ENCODE measurements around the gene INS.

The INS gene

DNA sequence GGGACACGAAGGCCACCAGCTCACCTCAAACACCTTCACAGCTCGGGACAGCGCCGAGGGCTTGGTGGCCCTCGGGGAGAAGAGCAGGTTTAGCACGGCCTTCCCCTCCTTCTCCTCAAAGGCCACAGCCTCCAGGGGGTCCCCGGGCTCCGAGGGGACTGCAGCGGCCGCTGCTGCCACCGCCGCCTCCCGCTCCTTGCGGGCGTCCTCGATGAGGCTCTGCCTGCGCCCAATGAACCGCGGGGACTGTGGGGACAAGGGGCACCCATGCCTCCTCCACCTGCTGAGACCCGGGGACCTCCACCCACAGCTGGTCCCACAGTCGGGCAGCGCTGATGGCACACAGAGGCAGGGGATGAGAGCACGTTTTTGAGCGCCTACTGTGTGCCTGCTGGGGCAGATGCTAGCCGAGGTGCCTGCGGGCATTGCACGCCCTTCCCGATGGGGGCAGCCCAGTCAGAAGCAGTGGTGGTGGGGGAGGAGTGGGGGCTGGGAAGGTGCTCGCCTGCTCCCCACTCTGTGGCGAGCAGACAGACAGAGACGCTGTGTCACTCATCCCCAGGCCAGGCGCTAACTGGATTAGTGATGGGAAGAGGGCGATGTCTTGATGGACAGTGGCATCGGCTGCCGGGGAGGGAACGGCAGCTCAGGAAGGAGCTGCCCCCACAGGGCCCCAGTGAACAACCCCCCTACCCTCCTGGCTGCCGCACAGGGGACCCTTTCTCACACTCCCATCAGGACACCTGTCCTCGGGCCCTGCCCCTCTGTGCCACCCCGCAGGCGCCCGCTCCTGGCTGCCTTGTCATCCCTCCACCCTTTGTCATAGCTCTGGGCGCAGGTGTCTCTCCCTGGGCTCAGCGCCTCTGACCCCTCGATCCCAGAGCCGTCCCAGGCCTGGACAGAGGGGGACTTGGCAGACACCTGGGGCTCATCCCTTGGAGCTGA, 8.9 kb upstream of the INS start:
- Histone ChIP-seq H4K20me1 (ENCODE audit: control insufficient read depth, insufficient read depth, low read depth, low read length) (no peaks in the 10 kb centered on the region), H3K4me2 (ENCODE audit: low read length) (no peak overlapping the region), H3K4me1 (ENCODE audit: control insufficient read depth, low read length) (no peaks in the 10 kb centered on the region), H3K9me2 (replicated peaks; ENCODE audit: control insufficient read depth, low read length) (no peaks in the 10 kb centered on the region), H3K4me3 (ENCODE audit: low read length) (no peak overlapping the region), H3F3A (ENCODE audit: control insufficient read depth, insufficient read depth) (no peaks in the 10 kb centered on the region), H3K27me3 (ENCODE audit: control insufficient read depth, low read length) (no peaks in the 10 kb centered on the region), H3K79me2 (ENCODE audit: control insufficient read depth, low read length) (no peaks in the 10 kb centered on the region), H3K36me3 (ENCODE audit: control insufficient read depth, low read length) (no peaks in the 10 kb centered on the region), H3K27ac (ENCODE audit: low read depth, low read length) (no peak overlapping the region), H3K9me3 (ENCODE audit: control insufficient read depth, insufficient read depth, low read length) (no peaks in the 10 kb centered on the region)
- TF ChIP-seq EZH2phosphoT487 (IDR thresholded peaks at IDR 0.05; ENCODE audit: borderline replicate concordance, low read length): no peak
- TF ChIP-seq, protein P1, sequence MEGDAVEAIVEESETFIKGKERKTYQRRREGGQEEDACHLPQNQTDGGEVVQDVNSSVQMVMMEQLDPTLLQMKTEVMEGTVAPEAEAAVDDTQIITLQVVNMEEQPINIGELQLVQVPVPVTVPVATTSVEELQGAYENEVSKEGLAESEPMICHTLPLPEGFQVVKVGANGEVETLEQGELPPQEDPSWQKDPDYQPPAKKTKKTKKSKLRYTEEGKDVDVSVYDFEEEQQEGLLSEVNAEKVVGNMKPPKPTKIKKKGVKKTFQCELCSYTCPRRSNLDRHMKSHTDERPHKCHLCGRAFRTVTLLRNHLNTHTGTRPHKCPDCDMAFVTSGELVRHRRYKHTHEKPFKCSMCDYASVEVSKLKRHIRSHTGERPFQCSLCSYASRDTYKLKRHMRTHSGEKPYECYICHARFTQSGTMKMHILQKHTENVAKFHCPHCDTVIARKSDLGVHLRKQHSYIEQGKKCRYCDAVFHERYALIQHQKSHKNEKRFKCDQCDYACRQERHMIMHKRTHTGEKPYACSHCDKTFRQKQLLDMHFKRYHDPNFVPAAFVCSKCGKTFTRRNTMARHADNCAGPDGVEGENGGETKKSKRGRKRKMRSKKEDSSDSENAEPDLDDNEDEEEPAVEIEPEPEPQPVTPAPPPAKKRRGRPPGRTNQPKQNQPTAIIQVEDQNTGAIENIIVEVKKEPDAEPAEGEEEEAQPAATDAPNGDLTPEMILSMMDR (IDR thresholded peaks at IDR 0.05; ENCODE audit: low read depth, low read length, poor library complexity, severe bottlenecking): no peak

- no peaks in the 10 kb centered on the region for H4K20me1 ChIP-seq (ENCODE audit: control insufficient read depth, insufficient read depth, low read depth, low read length)
- H3F3A ChIP-seq (ENCODE audit: control insufficient read depth, insufficient read depth): no peaks in the 10 kb centered on the region
- TF ChIP-seq, protein P1 (IDR thresholded peaks at IDR 0.05; ENCODE audit: low read depth, low read length, poor library complexity, severe bottlenecking): no peak
- TF ChIP-seq EZH2phosphoT487 (IDR thresholded peaks at IDR 0.05; ENCODE audit: borderline replicate concordance, low read length): no peak
- H3K36me3 ChIP-seq (ENCODE audit: control insufficient read depth, low read length): no peaks in the 10 kb centered on the region
- no peaks in the 10 kb centered on the region for H3K79me2 ChIP-seq (ENCODE audit: control insufficient read depth, low read length)
- no peak overlapping the region for H3K27ac ChIP-seq (ENCODE audit: low read depth, low read length)
- H3K9me3 ChIP-seq (ENCODE audit: control insufficient read depth, insufficient read depth, low read length): no peaks in the 10 kb centered on the region
- no peaks in the 10 kb centered on the region for H3K27me3 ChIP-seq (ENCODE audit: control insufficient read depth, low read length)
- H3K9me2 ChIP-seq (replicated peaks; ENCODE audit: control insufficient read depth, low read length): no peaks in the 10 kb centered on the region
- no peak overlapping the region for H3K4me3 ChIP-seq (ENCODE audit: low read length)
- H3K4me2 ChIP-seq (ENCODE audit: low read length): no peak overlapping the region
- no peaks in the 10 kb centered on the region for H3K4me1 ChIP-seq (ENCODE audit: control insufficient read depth, low read length)
Observed at GRCh38 chr11:2169005-2169378, 8.0 kb upstream of the INS start.

- H3K9me3 ChIP-seq (ENCODE audit: control insufficient read depth, insufficient read depth, low read length): no peaks in the 10 kb centered on the region
- no peaks in the 10 kb centered on the region for H3K27me3 ChIP-seq (ENCODE audit: control insufficient read depth, low read length)
- H3K4me3 ChIP-seq (ENCODE audit: low read length): no peak overlapping the region
- no peaks in the 10 kb centered on the region for H3F3A ChIP-seq (ENCODE audit: control insufficient read depth, insufficient read depth)
- no peak overlapping the region for H3K27ac ChIP-seq (ENCODE audit: low read depth, low read length)
- H4K20me1 ChIP-seq (ENCODE audit: control insufficient read depth, insufficient read depth, low read depth, low read length): no peaks in the 10 kb centered on the region
- no peaks in the 10 kb centered on the region for H3K79me2 ChIP-seq (ENCODE audit: control insufficient read depth, low read length)
- TF ChIP-seq, protein P1 (IDR thresholded peaks at IDR 0.05; ENCODE audit: low read depth, low read length, poor library complexity, severe bottlenecking): no peak
- no peak for TF ChIP-seq EZH2phosphoT487 (IDR thresholded peaks at IDR 0.05; ENCODE audit: borderline replicate concordance, low read length)
- no peaks in the 10 kb centered on the region for H3K9me2 ChIP-seq (replicated peaks; ENCODE audit: control insufficient read depth, low read length)
- no peak overlapping the region for H3K4me2 ChIP-seq (ENCODE audit: low read length)
- no peaks in the 10 kb centered on the region for H3K4me1 ChIP-seq (ENCODE audit: control insufficient read depth, low read length)
- no peaks in the 10 kb centered on the region for H3K36me3 ChIP-seq (ENCODE audit: control insufficient read depth, low read length)
Observed at GRCh38 chr11:2168286-2169004, 7.4 kb upstream of the INS start.
